Bronchial epithelial cell (primary cell): ENCODE results near the gene FADS6. TPM values are rescaled to one million over a fixed set of nuclear protein-coding genes. Genes with fewer than 3 reads are reported as not detected.
A peak's percentile ranks its signal among the peaks of the same experiment; 100 is the strongest.

Source experiments
- DNase-seq: peaks from one replicate; pipeline ENCODE4 v3.0.0-alpha.2; 2010; ENCODE audit warnings: low read depth
- FAIRE-seq: peaks from 2 replicates; lab custom pipeline; 2011; peaks lifted over from hg19 to GRCh38; lab: Jason Lieb, UNC
- H3K27me3 ChIP-seq: 2 replicates; pipeline ENCODE4 v1.5.1; 2011; ENCODE audit warnings: low read length; ENCODE audit not compliant: control insufficient read depth, insufficient read depth
- H3K36me3 ChIP-seq: 2 replicates; pipeline ENCODE4 v1.5.1; 2011; ENCODE audit warnings: low read length; ENCODE audit not compliant: control insufficient read depth, insufficient read depth
- H3K4me3 ChIP-seq: 2 replicates; pipeline ENCODE4 v1.5.1; 2011; ENCODE audit warnings: mild to moderate bottlenecking, low read depth, low read length, control low read depth
- CTCF ChIP-seq: IDR thresholded peaks from 2 replicates; pipeline ENCODE4 v1.5.1; 2011; ENCODE audit warnings: mild to moderate bottlenecking, moderate library complexity, low read length, control low read depth, inconsistent platforms; ENCODE audit not compliant: insufficient read depth, severe bottlenecking
- total RNA-seq: library from RNA; depleted of rRNA; stranded (reverse); fragments of >200 nt; gene quantifications from 2 replicates; pipeline ENCODE4 v1.2.1, GENCODE V29; 2014

FADS6 gene
- total RNA-seq, 1 donor from 2014 or later: not detected

GRCh38 chr17:74846621-74847020 is 46.8 kb downstream of the FADS6 start:
- H3K36me3 ChIP-seq: no peaks in the 10 kb centered on the region
- FAIRE-seq (no peak), DNase-seq (no peak)
- no peak overlapping the region for H3K4me3 ChIP-seq
- peaks cover 7% of the 10 kb centered on the region for H3K27me3 ChIP-seq
- TF ChIP-seq CTCF: no peak

- no peak for DNase-seq
- no peak for TF ChIP-seq CTCF
- H3K27me3 ChIP-seq: no peaks in the 10 kb centered on the region
- no peaks in the 10 kb centered on the region for H3K36me3 ChIP-seq
- H3K4me3 ChIP-seq: no peak overlapping the region
- no peak for FAIRE-seq
Observed at GRCh38 chr17:74843352-74843627, 50.1 kb downstream of the FADS6 start.

- peak overlapping the region; percentile 28 for H3K4me3 ChIP-seq
- no peaks in the 10 kb centered on the region for H3K27me3 ChIP-seq
- peak; percentile 30 for DNase-seq
- no peaks in the 10 kb centered on the region for H3K36me3 ChIP-seq
- no peak for FAIRE-seq
- TF ChIP-seq CTCF: peak; percentile 60
Observed at GRCh38 chr17:74842599-74843351, 50.7 kb downstream of the FADS6 start.

GRCh38 chr17:74842146-74842598 is 51.3 kb downstream of the FADS6 start:
- no peaks in the 10 kb centered on the region for H3K36me3 ChIP-seq
- no peak for DNase-seq
- no peak for FAIRE-seq
- TF ChIP-seq CTCF: no peak
- no peak overlapping the region for H3K4me3 ChIP-seq
- no peaks in the 10 kb centered on the region for H3K27me3 ChIP-seq

GRCh38 chr17:74840989-74841666 is 52.3 kb downstream of the FADS6 start:
- H3K36me3 ChIP-seq: peaks cover 2% of the 10 kb centered on the region
- DNase-seq (peak; percentile 9), FAIRE-seq (no peak)
- no peak overlapping the region for H3K4me3 ChIP-seq
- no peaks in the 10 kb centered on the region for H3K27me3 ChIP-seq
- no peak for TF ChIP-seq CTCF
